Measurements from ENCODE around the gene TRPM8. TPM values are rescaled to one million over a fixed set of nuclear protein-coding genes. Genes with fewer than 3 reads are reported as not detected.

Gene TRPM8
- total and polyA plus RNA-seq, 2 of the 13 experiments (the other 11 are each of a cell fraction or from before 2014, with no cell fraction given) = 0.12 TPM; not detected in 1

DNA sequence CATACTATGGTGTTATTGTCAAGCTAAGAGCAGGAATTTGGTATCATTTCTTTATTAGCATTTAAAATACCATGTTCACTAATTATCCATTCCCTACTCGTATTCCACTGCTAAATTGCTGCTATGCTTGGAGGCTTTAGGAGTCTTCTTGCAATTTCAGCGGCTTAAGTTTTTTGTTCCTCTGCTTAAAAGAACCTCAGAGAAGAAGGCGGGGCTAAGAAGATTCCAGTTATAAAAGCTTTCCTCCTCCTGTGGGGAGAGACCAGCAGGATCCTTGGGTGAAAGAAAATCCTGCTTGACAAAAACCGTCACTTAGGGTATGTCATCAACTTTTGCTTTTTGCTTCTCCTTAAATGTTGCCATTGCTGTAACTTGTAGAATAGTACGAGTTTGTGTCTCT, at the start of gene TRPM8 (continued):
- no peak for TF ChIP-seq KDM2A (CRISPR knock-in tag; IDR thresholded peaks at IDR 0.05; ENCODE audit: borderline replicate concordance, low read depth)
- TF ChIP-seq, protein P1, sequence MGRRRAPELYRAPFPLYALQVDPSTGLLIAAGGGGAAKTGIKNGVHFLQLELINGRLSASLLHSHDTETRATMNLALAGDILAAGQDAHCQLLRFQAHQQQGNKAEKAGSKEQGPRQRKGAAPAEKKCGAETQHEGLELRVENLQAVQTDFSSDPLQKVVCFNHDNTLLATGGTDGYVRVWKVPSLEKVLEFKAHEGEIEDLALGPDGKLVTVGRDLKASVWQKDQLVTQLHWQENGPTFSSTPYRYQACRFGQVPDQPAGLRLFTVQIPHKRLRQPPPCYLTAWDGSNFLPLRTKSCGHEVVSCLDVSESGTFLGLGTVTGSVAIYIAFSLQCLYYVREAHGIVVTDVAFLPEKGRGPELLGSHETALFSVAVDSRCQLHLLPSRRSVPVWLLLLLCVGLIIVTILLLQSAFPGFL (CRISPR knock-in tag; IDR thresholded peaks at IDR 0.05) = no peak
- no peak for TF ChIP-seq NCOR1 (IDR thresholded peaks at IDR 0.05; ENCODE audit: borderline replicate concordance, low read length)
- TF ChIP-seq PHF21A (CRISPR knock-in tag; IDR thresholded peaks at IDR 0.05) = no peak
- TF ChIP-seq, protein P2, sequence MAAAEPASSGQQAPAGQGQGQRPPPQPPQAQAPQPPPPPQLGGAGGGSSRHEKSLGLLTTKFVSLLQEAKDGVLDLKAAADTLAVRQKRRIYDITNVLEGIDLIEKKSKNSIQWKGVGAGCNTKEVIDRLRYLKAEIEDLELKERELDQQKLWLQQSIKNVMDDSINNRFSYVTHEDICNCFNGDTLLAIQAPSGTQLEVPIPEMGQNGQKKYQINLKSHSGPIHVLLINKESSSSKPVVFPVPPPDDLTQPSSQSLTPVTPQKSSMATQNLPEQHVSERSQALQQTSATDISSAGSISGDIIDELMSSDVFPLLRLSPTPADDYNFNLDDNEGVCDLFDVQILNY (CRISPR knock-in tag; conservative IDR thresholded peaks at IDR 0.05) = no peak
- TF ChIP-seq EHMT2 (IDR thresholded peaks at IDR 0.05; ENCODE audit: borderline replicate concordance, low read depth, low read length) = no peak

DNA sequence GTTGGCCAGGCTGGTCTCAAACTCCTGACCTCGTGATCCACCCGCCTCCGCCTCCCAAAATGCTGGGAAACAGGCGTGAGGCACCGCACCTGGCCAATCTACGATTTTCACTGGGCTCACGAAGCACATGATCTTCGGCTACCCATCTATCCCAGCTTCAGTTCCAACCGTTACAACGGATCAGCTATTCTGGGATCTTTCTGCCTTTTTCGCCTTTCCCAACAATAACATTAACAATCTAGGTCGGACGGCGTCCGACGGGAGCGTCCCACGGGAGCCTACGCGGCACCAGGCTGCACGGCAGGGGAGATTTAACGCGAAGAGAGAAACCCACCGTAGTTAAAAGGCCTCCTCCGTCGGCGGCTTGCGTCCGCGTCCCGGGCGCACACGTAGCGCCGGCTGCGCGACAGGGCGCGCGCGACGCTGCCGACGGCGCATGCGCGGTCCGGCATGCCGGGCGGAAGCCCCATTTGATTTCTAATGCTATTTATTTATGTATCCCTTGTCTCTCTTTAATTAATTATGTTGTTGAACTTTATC, 49.1 kb upstream of the TRPM8 start, which contains the start of gene MSL3B:
TSS of gene MSL3B (minus strand) at position 394 of the 540 bp plus-strand sequence.
- no peaks in the 10 kb centered on the region for H3K9me3 ChIP-seq (ENCODE audit: low read length)
- no peaks in the 10 kb centered on the region for H3K36me3 ChIP-seq (replicated peaks in 1 of 2; ENCODE audit: control insufficient read depth in 1 of 2, insufficient read depth in 2 of 2, low read length in 2 of 2)
- ATAC-seq = no peak
- peaks cover 0 to 6% of the 10 kb centered on the region in 2 experiments; a peak in 2 of 5 replicates for H3K27me3 ChIP-seq (ENCODE audit: control insufficient read depth in 1 of 2, insufficient read depth in 2 of 2, low read length in 2 of 2)
- in situ Hi-C loops (cut with HindIII; ENCODE audit: extremely low pct_ligation_motif_present, low pct_unique_long_range_greater_than_20kb) (no loop called here), intact Hi-C loops (cut with micrococcal nuclease; ENCODE audit: unreplicated experiment) (no loop called here)
- BruUV-seq (replicated peaks) = no TSS peak
- no peak for FAIRE-seq
- no peak within 1 kb of the TSS for H3K4me2 ChIP-seq (ENCODE audit: low read depth, low read length)
- ChIA-PET CTCF (ENCODE audit: low intra/inter-chr PET ratio, low total read pairs) (no interaction called here), POLR2A (no interaction called here)
- DNase-seq (ENCODE audit: low spot score) = no peak
- no peak within 1 kb of the TSS for H3K9ac ChIP-seq (ENCODE audit: insufficient read depth, low read depth, low read length)
- no peak within 1 kb of the TSS for H3K27ac ChIP-seq (ENCODE audit: extremely low read length, insufficient read depth, low read length)
- no peak for TF ChIP-seq TGIF2 (CRISPR knock-in tag; IDR thresholded peaks at IDR 0.05)
- no peak for TF ChIP-seq NFYB (CRISPR knock-in tag; IDR thresholded peaks at IDR 0.05)
- TF ChIP-seq ZFAT (CRISPR knock-in tag; conservative IDR thresholded peaks at IDR 0.05) = no peak
- no peak for TF ChIP-seq ZNF776 (CRISPR knock-in tag; IDR thresholded peaks at IDR 0.05)
- TF ChIP-seq HOXA5 (CRISPR knock-in tag; IDR thresholded peaks at IDR 0.05) = no peak
- no peak for TF ChIP-seq NCOA5 (CRISPR knock-in tag; IDR thresholded peaks at IDR 0.05)
- TF ChIP-seq ZZZ3 (CRISPR knock-in tag; IDR thresholded peaks at IDR 0.05; ENCODE audit: borderline replicate concordance) = no peak
- TF ChIP-seq ZNF563 (CRISPR knock-in tag; IDR thresholded peaks at IDR 0.05) = no peak
- no peak for TF ChIP-seq ZNF550 (CRISPR knock-in tag; IDR thresholded peaks at IDR 0.05; ENCODE audit: borderline replicate concordance)
- no peak for TF ChIP-seq KDM5B (CRISPR knock-in tag; IDR thresholded peaks at IDR 0.05; ENCODE audit: borderline replicate concordance)
- no peaks in the 10 kb centered on the region for H3K4me1 ChIP-seq (ENCODE audit: insufficient read depth, low read length)
- no peak within 1 kb of the TSS for H3K4me3 ChIP-seq (replicated peaks in 1 of 3; ENCODE audit: insufficient read depth in 1 of 3, low read depth in 2 of 3, low read length in 3 of 3)
- no peaks in the 10 kb centered on the region for H4K20me1 ChIP-seq (ENCODE audit: insufficient read depth, low read length)
- H2AFZ ChIP-seq (ENCODE audit: low read length) = no peak within 1 kb of the TSS
- 82% methylated on average over 50 of the region's 50 CpGs for WGBS (ENCODE audit: low lambda C conversion rate)
- H3K79me2 ChIP-seq (ENCODE audit: insufficient read depth, low read length) = no peaks in the 10 kb centered on the region
